Suprapubic skin (tissue), 3 donors: ENCODE measurements around the gene BDKRB2.

ENCODE experiments used
- CTCF ChIP-seq, 2 donors: fragments of 200-600 bp in 1 of 2; fragments of 450-650 bp in 1 of 2; sonication (generic) in 1 of 2; IDR thresholded peaks; one replicate each; pipeline ENCODE4 v1.5.1; 2016 to 2019; ENCODE audit warnings: antibody characterized with exemption in 2 of 2, mild to moderate bottlenecking in 1 of 2, moderate library complexity in 1 of 2
- EP300 ChIP-seq: sonication (generic); formaldehyde crosslinking; IDR thresholded peaks from one replicate; pipeline ENCODE4 v1.6.1; 2017; ENCODE audit warnings: antibody characterized with exemption
- POLR2A ChIP-seq, 2 donors: fragments of 450-650 bp; IDR thresholded peaks; one replicate each; pipeline ENCODE4 v1.6.1; 2017; ENCODE audit warnings: antibody characterized with exemption in 2 of 2, mild to moderate bottlenecking in 2 of 2, moderate library complexity in 2 of 2

DNA sequence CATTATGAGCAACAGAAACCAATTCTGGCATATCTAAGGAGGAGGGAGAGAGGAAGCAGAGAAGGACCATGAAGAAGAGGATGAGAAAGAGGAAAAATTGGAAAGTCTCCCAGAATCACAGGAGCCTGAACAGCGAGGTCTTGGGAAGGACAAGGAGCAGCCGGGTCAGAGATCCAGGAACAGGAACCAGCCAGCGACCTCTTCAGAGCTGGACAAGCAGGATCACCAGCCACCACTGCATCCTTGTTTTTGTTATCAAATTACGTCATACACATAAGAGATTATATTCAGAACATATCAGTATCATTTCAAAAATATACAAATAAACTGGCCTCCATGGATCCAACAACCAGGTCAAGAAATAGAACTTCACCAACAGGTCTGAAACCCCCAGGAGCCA lies 22.1 kb upstream of the BDKRB2 start:
- TF ChIP-seq CTCF (IDR thresholded peaks at IDR 0.05) (no peak), POLR2A (IDR thresholded peaks at IDR 0.05) (no peak), EP300 (no peak)
